ENCODE measurements around the gene CCL14. TPM values are rescaled to one million over a fixed set of nuclear protein-coding genes. Genes with fewer than 3 reads are reported as not detected.

The CCL14 gene
- total and polyA plus RNA-seq, 2 of the 13 experiments (the other 11 are each of a cell fraction or from before 2014, with no cell fraction given), result 1.1 to 1.7 TPM

GRCh38 chr17:35973333-35974260, 12.9 kb downstream of the CCL14 start (continued):
- TF ChIP-seq NFYB (CRISPR knock-in tag; IDR thresholded peaks at IDR 0.05) (no peak), IKZF5 (CRISPR knock-in tag; IDR thresholded peaks at IDR 0.05) (peak; percentile 97), MNT (IDR thresholded peaks at IDR 0.05) (no peak), HNF4G (IDR thresholded peaks at IDR 0.05; ENCODE audit: borderline replicate concordance, low read depth, low read length) (peak; percentile 99), HNF4G (CRISPR knock-in tag; IDR thresholded peaks at IDR 0.05; ENCODE audit: borderline replicate concordance, low read depth) (peak; percentile 100), ZNF362 (CRISPR knock-in tag; IDR thresholded peaks at IDR 0.05; ENCODE audit: borderline replicate concordance) (peak; percentile 89; the same call in 1 of the 2 replicates), ZNF33A (CRISPR knock-in tag; IDR thresholded peaks at IDR 0.05; ENCODE audit: borderline replicate concordance) (no peak), ZZZ3 (CRISPR knock-in tag; IDR thresholded peaks at IDR 0.05; ENCODE audit: borderline replicate concordance) (no peak), SP4 (CRISPR knock-in tag; IDR thresholded peaks at IDR 0.05) (no peak; the same call in 1 of the 2 replicates), ZMAT5 (CRISPR knock-in tag; IDR thresholded peaks at IDR 0.05; ENCODE audit: borderline replicate concordance, low read depth) (no peak), TGIF2 (CRISPR knock-in tag; IDR thresholded peaks at IDR 0.05) (no peak), PAXIP1 (CRISPR knock-in tag; conservative IDR thresholded peaks at IDR 0.05) (peak; percentile 100), ZBTB14 (CRISPR knock-in tag; IDR thresholded peaks at IDR 0.05) (no peak)
